SU-DHL-6 (cell line): ENCODE measurements around the gene ZDHHC13.

ENCODE experiments used
- H2AFZ ChIP-seq: fragments of 200-600 bp; sonication (generic); 2 replicates; pipeline ENCODE4 v1.6.1; 2014; ENCODE audit warnings: low read depth, mild to moderate bottlenecking, moderate library complexity, mixed read lengths, antibody characterized with exemption, low read length; ENCODE audit not compliant: severe bottlenecking
- H3F3A ChIP-seq: fragments of 200-600 bp; shearing (Covaris generic); 2 replicates; pipeline ENCODE4 v1.6.0; 2016; ENCODE audit warnings: antibody characterized with exemption, mild to moderate bottlenecking; ENCODE audit not compliant: insufficient read depth
- H3K27ac ChIP-seq: fragments of 200-600 bp; sonication (generic); 2 replicates; pipeline ENCODE4 v1.5.1; 2016; ENCODE audit warnings: low read depth, mild to moderate bottlenecking, low read length, moderate library complexity, mixed read lengths
- H3K27me3 ChIP-seq: fragments of 200-600 bp; sonication (generic), shearing (Covaris generic); 2 replicates; pipeline ENCODE4 v1.6.0; 2014; ENCODE audit warnings: mild to moderate bottlenecking, low read length
- H3K36me3 ChIP-seq: fragments of 200-600 bp; sonication (generic); 2 replicates; pipeline ENCODE4 v1.6.1; 2014; ENCODE audit warnings: mild to moderate bottlenecking, low read length, mixed read lengths
- H3K4me2 ChIP-seq: fragments of 300-600, 200-600 bp; shearing (Covaris generic), sonication (generic); 2 replicates; pipeline ENCODE4 v1.6.0; 2014; ENCODE audit warnings: low read length, low read depth, mild to moderate bottlenecking; ENCODE audit not compliant: poor library complexity, severe bottlenecking
- H3K4me3 ChIP-seq: fragments of 200-600 bp; sonication (generic); 2 replicates; pipeline ENCODE4 v1.5.1; 2014; ENCODE audit warnings: antibody characterized with exemption, low read length, mild to moderate bottlenecking, mixed read lengths; ENCODE audit not compliant: insufficient read depth, poor library complexity, severe bottlenecking
- H3K79me2 ChIP-seq: fragments of 200-600 bp; sonication (generic); 2 replicates; pipeline ENCODE4 v1.6.1; 2014; ENCODE audit warnings: mild to moderate bottlenecking, low read length, moderate library complexity; ENCODE audit not compliant: insufficient read depth
- H3K9ac ChIP-seq: fragments of 200-600 bp; sonication (generic); 2 replicates; pipeline ENCODE4 v1.7.0; 2014; ENCODE audit warnings: mild to moderate bottlenecking, low read length
- H3K9me2 ChIP-seq: fragments of 200-600 bp; sonication (generic); replicated peaks from 2 replicates; pipeline ENCODE4 v1.6.1; 2014; ENCODE audit warnings: low read length; ENCODE audit not compliant: insufficient read depth
- H3K9me3 ChIP-seq: fragments of 200-600 bp; sonication (generic); 2 replicates; pipeline ENCODE4 v1.6.1; 2014; ENCODE audit warnings: low read length, mixed read lengths; ENCODE audit not compliant: insufficient read depth
- H4K20me1 ChIP-seq: fragments of 200-600 bp; sonication (generic); 2 replicates; pipeline ENCODE4 v1.6.1; 2014; ENCODE audit warnings: low read depth, mild to moderate bottlenecking, antibody characterized with exemption, low read length, moderate library complexity, mixed read lengths
- CTCF ChIP-seq: fragments of 200-600 bp; sonication (generic); IDR thresholded peaks from one replicate; pipeline ENCODE4 v1.5.1; 2017; ENCODE audit warnings: antibody characterized with exemption, mild to moderate bottlenecking, low read length, moderate library complexity; ENCODE audit not compliant: insufficient read depth, poor library complexity, severe bottlenecking
- EZH2phosphoT487 ChIP-seq: fragments of 200-600 bp; sonication (generic), shearing (Covaris generic); conservative IDR thresholded peaks from 2 replicates; pipeline ENCODE4 v1.6.1; 2018; ENCODE audit warnings: mild to moderate bottlenecking, antibody characterized with exemption, low read length, moderate library complexity, mixed read lengths

ZDHHC13 gene

DNA sequence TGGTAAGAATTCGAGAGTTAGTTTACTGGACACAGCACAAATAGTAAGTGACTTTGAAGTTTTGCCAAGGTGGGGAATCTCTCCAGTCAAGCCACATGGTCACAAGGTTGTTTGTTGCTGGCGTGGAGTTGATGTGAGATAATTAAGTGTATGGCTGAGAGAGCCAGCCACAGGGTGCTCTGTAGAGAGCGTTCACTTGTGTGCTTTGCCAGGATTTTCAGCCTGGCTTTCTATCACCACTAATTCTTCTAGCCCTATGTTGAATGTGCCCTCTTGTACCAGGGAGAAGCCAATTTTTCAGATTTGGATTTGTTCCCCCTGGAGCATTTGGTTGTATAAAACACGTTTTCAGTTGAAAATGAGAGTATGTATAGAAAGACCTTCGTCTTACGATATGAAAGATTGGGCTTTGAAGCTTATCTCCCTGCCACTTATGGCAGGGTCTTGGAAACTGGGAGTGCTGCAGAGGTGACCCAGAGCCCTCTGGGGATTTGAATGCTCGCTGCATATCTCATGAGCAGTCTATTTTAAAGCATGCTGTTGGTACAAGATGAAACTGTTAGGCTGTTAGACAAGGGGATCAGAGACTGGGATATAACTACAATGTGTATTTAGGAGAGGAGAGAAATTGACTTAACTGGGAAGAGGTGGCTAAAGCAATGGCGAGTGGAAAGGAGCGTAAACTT, 56.2 kb downstream of the ZDHHC13 start:
- Histone ChIP-seq H3K9me2 (no peaks in the 10 kb centered on the region), H3K4me2 (no peak overlapping the region), H3K27me3 (no peaks in the 10 kb centered on the region), H3K9ac (no peak overlapping the region), H3K36me3 (peaks cover 46% of the 10 kb centered on the region), H2AFZ (no peak overlapping the region), H3F3A (peaks cover 2% of the 10 kb centered on the region; the same call in 1 of the 2 replicates), H3K9me3 (no peaks in the 10 kb centered on the region), H3K4me3 (no peak overlapping the region), H3K79me2 (no peaks in the 10 kb centered on the region), H4K20me1 (no peaks in the 10 kb centered on the region), H3K27ac (no peak overlapping the region)
- TF ChIP-seq CTCF = no peak
- TF ChIP-seq EZH2phosphoT487 = no peak

DNA sequence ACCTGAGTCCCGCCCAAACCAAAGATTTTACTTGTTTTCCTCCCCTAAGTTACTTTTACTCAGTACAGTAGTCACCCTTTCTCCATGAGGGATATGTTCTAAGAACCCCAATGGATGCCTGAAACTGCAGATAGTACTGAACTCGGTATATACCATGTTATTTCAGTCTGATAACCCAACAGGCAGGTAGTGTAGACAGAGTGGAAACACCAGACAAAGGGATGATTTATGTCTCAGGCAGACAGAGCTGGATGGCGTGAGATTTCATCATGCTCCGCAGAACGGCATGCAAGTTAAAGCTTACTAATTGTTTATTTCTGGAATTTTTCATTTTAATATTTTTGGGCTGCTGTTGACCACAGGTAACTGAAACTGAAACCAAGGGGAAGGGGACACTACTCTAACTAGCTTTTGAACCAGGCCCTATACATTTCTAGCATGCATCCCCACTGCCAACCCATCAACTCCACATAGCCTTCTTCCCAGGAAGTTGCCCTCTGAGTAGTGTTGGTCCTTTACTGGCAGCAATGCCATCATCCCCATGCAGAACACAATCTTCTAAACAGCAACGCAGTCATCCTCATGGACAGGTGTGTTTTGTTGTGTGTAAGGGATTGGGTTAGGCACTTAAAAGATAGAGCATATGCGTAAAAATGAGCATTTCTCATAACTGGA, 57.1 kb downstream of the ZDHHC13 start:
- H3K9ac ChIP-seq = no peak overlapping the region
- H3K27ac ChIP-seq = no peak overlapping the region
- H3K9me2 ChIP-seq = no peaks in the 10 kb centered on the region
- no peak for TF ChIP-seq CTCF
- no peaks in the 10 kb centered on the region for H3K27me3 ChIP-seq
- H2AFZ ChIP-seq = no peak overlapping the region
- no peaks in the 10 kb centered on the region for H3K79me2 ChIP-seq
- peaks cover 4% of the 10 kb centered on the region; the same call in 1 of the 2 replicates for H3F3A ChIP-seq
- no peaks in the 10 kb centered on the region for H4K20me1 ChIP-seq
- H3K36me3 ChIP-seq = peaks cover 42% of the 10 kb centered on the region
- H3K9me3 ChIP-seq = no peaks in the 10 kb centered on the region
- H3K4me3 ChIP-seq = no peak overlapping the region
- H3K4me2 ChIP-seq = no peak overlapping the region

DNA sequence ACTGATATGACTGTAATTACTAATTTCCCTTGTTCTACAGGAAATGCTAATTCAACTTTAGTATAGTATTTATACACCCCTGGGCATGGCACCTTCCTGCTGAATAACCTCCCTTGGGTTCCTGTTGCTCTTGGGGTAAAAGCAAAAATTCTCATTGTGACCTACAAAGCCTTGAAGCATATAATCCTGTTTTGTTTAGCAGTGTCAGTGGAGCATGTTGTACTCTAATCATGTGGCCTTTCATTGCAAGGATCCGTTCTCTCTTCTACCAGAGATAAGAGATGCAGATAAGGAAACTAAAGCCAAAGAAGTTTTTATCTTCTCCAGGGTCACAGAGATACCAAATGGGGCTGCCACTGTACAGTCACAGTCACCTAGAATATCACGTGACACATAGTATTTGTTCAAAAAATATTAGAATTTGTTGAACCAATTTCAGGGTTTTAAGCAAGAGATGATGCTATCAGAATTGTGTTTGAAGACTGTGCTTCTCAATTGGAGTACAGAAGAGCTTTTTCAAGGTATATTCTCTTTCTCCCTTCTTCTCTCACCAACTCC, 59.7 kb downstream of the ZDHHC13 start:
- TF ChIP-seq CTCF (no peak), EZH2phosphoT487 (no peak)
- H3K27ac ChIP-seq = no peak overlapping the region
- peaks cover 4% of the 10 kb centered on the region; the same call in 1 of the 2 replicates for H3F3A ChIP-seq
- peaks cover 29% of the 10 kb centered on the region for H3K36me3 ChIP-seq
- no peaks in the 10 kb centered on the region for H3K9me3 ChIP-seq
- no peak overlapping the region for H2AFZ ChIP-seq
- H3K9me2 ChIP-seq = no peaks in the 10 kb centered on the region
- no peak overlapping the region for H3K4me3 ChIP-seq
- H3K4me2 ChIP-seq = no peak overlapping the region
- no peaks in the 10 kb centered on the region; the same call in 1 of the 2 replicates for H4K20me1 ChIP-seq
- H3K27me3 ChIP-seq = no peaks in the 10 kb centered on the region
- no peak overlapping the region for H3K9ac ChIP-seq
- H3K79me2 ChIP-seq = no peaks in the 10 kb centered on the region
